ENCODE measurements around the gene RARB. TPM values are rescaled to one million over a fixed set of nuclear protein-coding genes. Genes with fewer than 3 reads are reported as not detected.

The RARB gene
- total RNA-seq (ENCODE audit: unreplicated experiment), result not detected
- long read RNA-seq, result 0 reads

GRCh38 chr3:25427942-25428788 lies at the start of gene RARB:
Gene RARB, plus strand, starts transcription at chr3:25428263. Its CDS starts 469 bp downstream, at chr3:25428732.
- Mint-ChIP-seq H3K4me3 (ENCODE audit: unreplicated experiment) (peak within 1 kb of the TSS; percentile 93), H3K27me3 (ENCODE audit: unreplicated experiment) (peaks cover 3% of the 10 kb centered on the region), H3K9me3 (ENCODE audit: unreplicated experiment) (no peaks in the 10 kb centered on the region), H3K4me1 (ENCODE audit: unreplicated experiment) (peaks cover 6% of the 10 kb centered on the region), H3K36me3 (ENCODE audit: low read depth, unreplicated experiment) (no peaks in the 10 kb centered on the region), H3K27ac (ENCODE audit: unreplicated experiment) (no peak within 1 kb of the TSS)
- DNase-seq (ENCODE audit: low spot score), result peak; percentile 39
- TF ChIP-seq CTCF (IDR thresholded peaks at IDR 0.05; ENCODE audit: unreplicated experiment), result no peak

GRCh38 chr3:25378786-25379311 lies 49.2 kb upstream of the RARB start:
- Mint-ChIP-seq H3K27me3 (ENCODE audit: unreplicated experiment) (peaks cover 1% of the 10 kb centered on the region), H3K4me3 (ENCODE audit: unreplicated experiment) (no peak overlapping the region), H3K4me1 (ENCODE audit: unreplicated experiment) (peaks cover 12% of the 10 kb centered on the region), H3K9me3 (ENCODE audit: unreplicated experiment) (no peaks in the 10 kb centered on the region), H3K36me3 (ENCODE audit: low read depth, unreplicated experiment) (no peaks in the 10 kb centered on the region), H3K27ac (ENCODE audit: unreplicated experiment) (no peak overlapping the region)
- no peak for DNase-seq (ENCODE audit: low spot score)
- no peak for TF ChIP-seq CTCF (IDR thresholded peaks at IDR 0.05; ENCODE audit: unreplicated experiment)

GRCh38 chr3:25380222-25380739 lies 47.8 kb upstream of the RARB start:
- Mint-ChIP-seq H3K27ac (ENCODE audit: unreplicated experiment) (no peak overlapping the region), H3K36me3 (ENCODE audit: low read depth, unreplicated experiment) (no peaks in the 10 kb centered on the region), H3K27me3 (ENCODE audit: unreplicated experiment) (peaks cover 1% of the 10 kb centered on the region), H3K4me3 (ENCODE audit: unreplicated experiment) (no peak overlapping the region), H3K4me1 (ENCODE audit: unreplicated experiment) (peaks cover 12% of the 10 kb centered on the region), H3K9me3 (ENCODE audit: unreplicated experiment) (no peaks in the 10 kb centered on the region)
- DNase-seq (ENCODE audit: low spot score), result no peak
- no peak for TF ChIP-seq CTCF (IDR thresholded peaks at IDR 0.05; ENCODE audit: unreplicated experiment)

- DNase-seq (ENCODE audit: low spot score), result no peak
- Mint-ChIP-seq H3K4me3 (ENCODE audit: unreplicated experiment) (no peak overlapping the region), H3K4me1 (ENCODE audit: unreplicated experiment) (peaks cover 18% of the 10 kb centered on the region), H3K9me3 (ENCODE audit: unreplicated experiment) (no peaks in the 10 kb centered on the region), H3K27ac (ENCODE audit: unreplicated experiment) (peak overlapping the region; percentile 54), H3K27me3 (ENCODE audit: unreplicated experiment) (peaks cover 3% of the 10 kb centered on the region), H3K36me3 (ENCODE audit: low read depth, unreplicated experiment) (no peaks in the 10 kb centered on the region)
- TF ChIP-seq CTCF (IDR thresholded peaks at IDR 0.05; ENCODE audit: unreplicated experiment), result no peak
These were observed 47.0 kb upstream of the RARB start for GRCh38 chr3:25381083-25381482.

- no peak overlapping the region for H3K27ac Mint-ChIP-seq (ENCODE audit: unreplicated experiment)
- no peak overlapping the region for H3K4me3 Mint-ChIP-seq (ENCODE audit: unreplicated experiment)
- no peaks in the 10 kb centered on the region for H3K9me3 Mint-ChIP-seq (ENCODE audit: unreplicated experiment)
- no peak for TF ChIP-seq CTCF (IDR thresholded peaks at IDR 0.05; ENCODE audit: unreplicated experiment)
- DNase-seq (ENCODE audit: low spot score), result no peak
- peaks cover 6% of the 10 kb centered on the region for H3K27me3 Mint-ChIP-seq (ENCODE audit: unreplicated experiment)
- H3K4me1 Mint-ChIP-seq (ENCODE audit: unreplicated experiment), result peaks cover 29% of the 10 kb centered on the region
- no peaks in the 10 kb centered on the region for H3K36me3 Mint-ChIP-seq (ENCODE audit: low read depth, unreplicated experiment)
These were observed 43.6 kb upstream of the RARB start for GRCh38 chr3:25384471-25384870.

Measured in endothelial cell (in vitro differentiated cells).